ENCODE results near the gene KLK6. TPM values are rescaled to one million over a fixed set of nuclear protein-coding genes. Genes with fewer than 3 reads are reported as not detected.

Gene KLK6
- total RNA-seq, 1 donor from 2014 or later: not detected

GRCh38 chr19:50952910-50953309 is 16.5 kb downstream of the KLK6 start, which contains the start of gene KLK5:
Gene KLK5, minus strand, starts transcription at chr19:50953038. Its CDS starts 381 bp downstream, at chr19:50952657.
- DNase-seq: no peak

GRCh38 chr19:50949861-50950260 is 19.5 kb downstream of the KLK6 start:
- no peak for DNase-seq

- DNase-seq: no peak
Measured at GRCh38 chr19:50947123-50947522, 22.3 kb downstream of the KLK6 start.

- DNase-seq: no peak
Measured at GRCh38 chr19:50944795-50945194, 24.6 kb downstream of the KLK6 start.

DNA sequence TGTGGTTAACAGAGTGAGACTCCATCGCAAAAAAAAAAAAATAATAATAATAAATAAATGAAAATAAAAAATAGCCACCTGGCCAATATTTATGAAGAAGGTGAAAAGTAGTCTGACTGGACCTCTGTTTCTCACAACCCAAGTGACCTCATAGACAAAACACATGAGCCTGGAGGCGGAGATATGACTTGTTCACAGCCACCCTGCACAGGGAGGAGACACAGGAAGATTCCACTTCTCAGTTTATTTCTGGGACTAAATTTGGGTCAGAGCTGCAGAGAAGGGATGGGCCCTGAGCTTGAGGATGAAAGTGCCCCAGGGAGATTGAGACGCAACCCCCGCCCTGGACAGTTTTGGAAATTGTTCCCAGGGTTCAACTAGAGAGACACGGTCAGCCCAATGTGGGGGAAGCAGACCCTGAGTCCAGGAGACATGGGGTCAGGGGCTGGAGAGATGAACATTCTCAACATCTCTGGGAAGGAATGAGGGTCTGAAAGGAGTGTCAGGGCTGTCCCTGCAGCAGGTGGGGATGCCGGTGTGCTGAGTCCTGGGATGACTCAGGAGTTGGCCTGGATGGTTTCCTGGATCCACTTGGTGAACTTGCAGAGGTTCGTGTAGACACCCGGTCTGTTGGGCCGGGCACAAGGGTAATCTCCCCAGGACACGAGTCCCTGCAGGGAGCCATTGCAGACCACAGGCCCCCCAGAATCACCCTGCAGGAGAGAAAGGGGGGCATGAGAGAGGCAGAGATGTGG is 26.1 kb downstream of the KLK6 start:
- no peak for DNase-seq

DNA sequence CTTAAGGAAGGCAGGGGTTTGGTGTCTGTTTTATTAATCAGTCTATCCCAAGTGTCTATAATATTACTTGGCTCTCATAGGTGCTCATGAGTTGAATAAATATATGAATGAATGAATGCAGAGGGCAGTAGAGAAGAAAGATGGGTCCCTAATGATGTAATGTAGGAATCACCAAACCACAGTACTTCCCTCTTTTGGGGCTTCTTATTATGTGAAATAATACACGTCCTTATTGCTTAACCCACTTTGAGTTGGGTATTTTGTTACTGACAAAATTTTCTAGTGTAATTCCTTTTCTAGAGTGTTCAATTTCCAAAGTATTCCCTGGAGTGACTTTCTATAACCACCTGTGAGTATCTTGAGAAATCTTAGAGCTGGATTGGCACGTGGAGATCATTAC is 29.8 kb downstream of the KLK6 start:
- no peak for DNase-seq

DNA sequence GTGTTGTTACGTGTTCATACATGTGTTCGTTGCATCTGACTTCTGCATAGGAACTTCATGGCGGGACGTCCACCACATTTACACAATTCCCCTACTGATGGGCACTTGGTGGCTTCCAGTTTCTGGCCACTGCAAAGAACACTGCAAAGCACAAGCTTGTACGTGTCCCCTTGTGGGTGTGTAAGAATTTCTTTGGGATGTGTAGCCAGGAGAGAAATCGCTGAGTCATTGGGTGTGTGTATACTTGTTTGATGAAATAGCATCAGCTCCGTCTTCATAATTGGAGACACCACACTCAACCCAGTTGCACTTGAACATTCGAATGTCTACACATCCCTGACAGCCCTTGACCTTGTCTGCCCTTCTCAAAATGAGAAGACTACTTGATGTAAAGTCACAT is 35.8 kb downstream of the KLK6 start:
- no peak for DNase-seq

DNA sequence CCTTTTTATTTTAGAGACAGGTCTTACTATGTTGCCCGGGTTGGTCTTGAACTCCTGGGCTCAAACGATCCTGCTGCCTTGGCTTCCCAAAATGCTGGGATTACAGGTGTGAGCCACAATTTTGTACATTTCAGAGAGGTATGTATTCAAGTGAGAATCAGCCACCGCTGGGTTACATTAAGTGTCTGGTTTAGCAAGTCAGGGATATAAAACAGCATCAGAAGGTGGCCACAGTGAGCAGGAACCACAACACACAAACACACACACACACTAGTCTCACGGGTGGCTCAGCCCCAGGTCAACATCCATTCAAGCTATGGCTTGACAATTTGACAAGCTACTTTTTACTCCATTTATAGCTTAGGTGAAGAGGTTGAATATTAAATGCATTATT is 36.7 kb downstream of the KLK6 start:
- no peak for DNase-seq

- no peak for DNase-seq
Measured at GRCh38 chr19:50932018-50932689, 37.2 kb downstream of the KLK6 start.

DNA sequence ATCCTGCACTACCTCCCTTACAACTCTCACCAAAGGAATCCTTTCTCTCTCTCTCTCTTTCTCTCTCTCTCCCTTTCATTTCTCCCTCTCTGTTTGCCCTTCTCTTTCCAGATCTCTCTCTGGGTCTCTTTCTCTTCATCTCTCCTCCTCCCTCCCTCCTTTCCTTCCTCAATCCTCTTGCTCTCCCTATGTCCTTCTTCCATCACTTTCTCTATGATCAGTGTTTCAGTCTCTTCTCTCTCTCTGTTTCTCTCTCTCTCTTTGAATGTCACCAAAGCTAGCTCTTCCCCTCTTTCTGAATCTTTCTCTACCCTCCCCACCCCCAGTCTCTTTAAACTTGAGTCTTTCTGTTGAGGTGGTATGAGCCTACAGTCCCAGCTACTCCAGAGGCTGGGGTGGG is 38.4 kb downstream of the KLK6 start:
- no peak for DNase-seq

DNA sequence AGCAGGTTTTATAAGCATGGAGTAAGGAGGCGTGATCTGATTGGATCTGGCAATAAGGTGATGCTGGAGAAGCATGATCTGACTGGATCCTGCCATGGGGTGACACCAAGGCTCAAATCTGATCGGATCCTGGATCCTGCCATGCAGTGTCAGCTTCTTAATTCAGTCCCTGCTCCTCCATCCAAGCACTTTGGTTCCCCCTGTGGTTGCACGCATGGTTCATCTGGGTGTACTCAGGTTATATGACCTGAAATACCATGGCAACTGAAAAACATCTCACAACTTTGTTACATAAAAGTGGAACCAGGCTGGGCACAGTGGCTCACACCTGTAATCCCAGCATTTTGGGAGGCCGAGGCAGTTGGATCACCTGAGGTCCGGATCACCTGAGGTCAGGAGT is 40.6 kb downstream of the KLK6 start:
- DNase-seq: no peak

DNA sequence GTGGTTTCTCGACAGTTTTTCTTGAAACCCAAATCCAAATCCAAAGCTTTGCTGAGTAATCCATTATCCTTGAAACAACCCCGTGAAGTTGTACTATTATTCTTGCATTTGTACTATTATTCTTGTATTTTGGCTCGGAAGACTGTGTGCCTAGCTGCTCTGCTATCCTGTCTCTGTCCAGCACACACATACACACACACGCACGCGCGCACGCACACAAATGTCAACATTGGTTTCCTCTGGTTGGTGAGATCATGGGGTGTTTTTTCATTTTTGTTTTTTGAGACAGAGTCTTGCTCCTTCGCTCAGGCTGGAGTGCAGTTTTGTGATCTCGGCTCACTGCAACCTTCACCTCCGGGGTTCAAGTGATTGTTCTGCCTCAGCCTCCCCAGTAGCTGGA is 43.2 kb downstream of the KLK6 start:
- DNase-seq: no peak

DNA sequence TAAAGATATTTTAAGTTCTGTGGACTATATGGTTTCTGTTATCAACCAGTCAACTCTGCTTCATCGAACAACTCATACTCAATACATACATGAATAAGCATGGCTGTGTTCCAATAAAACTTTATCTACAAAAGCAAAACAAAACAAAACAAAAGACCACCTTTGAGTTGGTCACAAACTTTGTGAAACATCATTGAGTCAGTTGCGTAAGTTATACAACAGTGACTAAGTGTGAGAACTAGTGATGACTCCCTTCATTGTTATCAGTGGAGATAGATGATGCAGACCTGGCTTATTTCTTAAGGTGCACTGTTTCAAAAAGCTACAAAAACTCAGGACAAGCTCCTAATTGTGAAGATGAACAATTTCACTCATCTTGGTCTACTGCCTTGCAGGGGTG is 43.7 kb downstream of the KLK6 start:
- DNase-seq: no peak

DNA sequence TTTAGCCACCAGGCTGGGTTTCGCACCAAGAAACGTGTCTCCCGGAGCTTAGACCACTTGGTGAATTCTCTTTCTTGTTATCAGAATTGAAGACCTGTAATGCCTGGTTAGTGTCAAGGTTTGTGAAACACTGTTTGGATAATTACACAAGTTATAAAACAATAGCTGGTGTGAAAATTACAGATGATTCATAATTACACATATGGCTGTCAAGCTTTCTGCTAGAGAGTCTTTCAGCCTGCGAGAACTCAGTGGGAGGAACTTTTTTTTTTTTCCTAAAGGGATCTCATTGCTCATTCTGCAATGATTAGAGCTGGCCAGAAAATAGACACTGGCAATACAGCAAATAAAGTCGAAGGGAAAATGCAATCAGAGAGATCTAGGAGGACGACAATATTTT is 44.8 kb downstream of the KLK6 start:
- no peak for DNase-seq

GRCh38 chr19:50922317-50922853 is 47.0 kb downstream of the KLK6 start:
- peak; percentile 23 for DNase-seq

DNA sequence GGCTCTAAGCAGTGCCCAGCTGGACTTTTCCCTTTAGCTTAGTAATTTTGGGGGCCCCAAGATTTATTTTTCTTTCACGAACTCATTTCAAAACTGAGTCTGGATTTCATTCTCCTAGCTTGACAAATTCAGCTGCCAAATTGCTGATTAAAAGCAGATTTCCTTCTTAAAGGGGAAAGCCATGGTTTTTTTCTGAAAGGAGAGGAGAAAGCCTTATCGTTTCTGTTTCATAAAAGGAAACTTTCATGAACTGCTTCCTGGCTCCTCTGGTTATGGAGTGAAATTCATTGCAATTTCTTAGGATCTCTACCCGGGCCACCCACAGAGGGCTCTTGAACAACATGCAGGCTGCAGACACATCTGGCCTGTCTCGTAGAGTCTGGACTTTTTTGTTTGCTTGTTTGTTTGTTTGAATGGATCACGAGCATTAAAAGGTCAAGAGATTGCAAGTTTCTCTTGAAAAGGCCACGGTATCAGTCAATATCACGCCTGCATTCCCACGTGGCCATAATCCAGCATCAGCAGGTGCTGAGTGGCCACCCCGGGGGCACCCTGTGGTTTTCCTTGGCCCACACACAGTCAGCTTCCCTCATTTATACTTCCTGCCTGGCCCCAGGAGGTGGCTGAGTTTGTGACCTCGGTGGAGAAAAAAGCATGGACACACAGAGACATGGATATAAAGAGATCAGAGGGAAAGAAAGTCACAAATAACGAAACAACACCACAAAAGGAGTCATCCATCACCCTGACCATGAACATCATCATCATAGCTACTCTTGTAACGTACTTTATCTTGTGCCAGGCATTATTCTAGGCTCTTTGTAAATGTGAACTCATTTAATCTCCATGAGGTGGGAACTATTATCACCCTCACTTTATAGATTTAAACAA is 47.7 kb downstream of the KLK6 start:
- no peak for DNase-seq

DNA sequence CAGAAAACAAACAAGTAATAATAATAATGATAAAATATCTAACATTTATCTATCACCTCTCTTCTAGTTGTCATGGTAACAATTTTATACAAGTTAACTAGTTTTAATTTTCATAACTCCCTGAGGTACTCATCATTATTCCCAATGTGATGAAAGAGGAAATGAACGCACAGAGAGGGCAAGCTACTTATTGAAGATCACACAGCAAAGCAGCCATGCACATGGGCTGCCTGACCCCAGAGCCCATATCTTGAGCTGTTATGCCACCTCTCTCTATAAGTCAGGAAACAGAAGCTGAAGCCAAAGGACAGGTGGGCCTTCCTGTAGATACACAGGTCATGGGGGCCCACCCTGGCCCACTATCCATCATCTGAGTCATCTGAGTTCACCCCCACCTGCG is 53.3 kb downstream of the KLK6 start:
- DNase-seq: no peak

DNA sequence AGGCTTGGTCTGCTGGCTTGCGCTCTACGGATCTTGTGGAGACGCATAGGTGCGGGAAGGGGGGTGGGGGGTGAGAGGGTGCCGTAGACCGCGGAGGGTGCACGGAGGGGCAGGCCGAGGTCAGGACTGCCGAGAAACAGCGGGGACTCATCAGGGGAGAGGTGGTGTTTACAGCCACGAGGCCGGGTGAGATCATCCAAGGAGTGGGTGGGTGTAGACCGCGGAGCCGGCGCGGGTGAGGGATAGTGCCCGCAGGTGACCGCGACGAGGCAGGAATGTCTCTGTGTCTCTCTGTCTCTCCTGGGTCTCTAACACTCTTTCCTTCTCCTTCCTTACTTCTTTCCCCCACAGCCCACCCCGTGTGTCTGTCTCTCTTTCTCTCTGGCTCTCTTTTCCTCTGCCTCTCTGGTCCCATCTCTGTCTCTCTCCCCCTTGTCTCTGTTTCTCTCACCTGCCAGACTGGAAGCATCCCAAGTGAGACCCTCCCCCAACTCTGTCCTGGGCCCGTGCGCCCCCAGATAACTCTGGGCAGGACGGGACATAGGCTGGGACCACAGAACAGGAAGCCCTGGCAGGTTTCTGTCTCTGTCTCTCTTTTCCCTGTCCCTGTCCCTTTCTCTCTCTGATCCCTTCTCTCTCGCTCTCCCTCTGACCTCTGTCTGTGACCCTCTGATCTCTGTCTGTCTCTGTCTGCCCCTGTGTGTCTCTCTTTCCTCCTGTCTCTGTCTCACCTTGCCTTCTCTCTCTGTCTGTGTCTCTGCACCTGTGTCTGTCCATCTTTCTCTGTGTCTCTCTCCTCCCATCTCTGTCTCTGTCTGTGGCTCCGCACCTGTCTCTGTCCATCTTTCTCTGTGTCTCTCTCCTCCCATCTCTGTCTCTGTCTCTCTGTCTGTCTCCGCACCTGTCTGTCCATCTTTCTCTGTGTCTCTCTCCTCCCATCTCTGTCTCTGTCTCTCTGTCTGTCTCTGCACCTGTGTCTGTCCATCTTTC is 56.4 kb downstream of the KLK6 start:
- DNase-seq: no peak

DNA sequence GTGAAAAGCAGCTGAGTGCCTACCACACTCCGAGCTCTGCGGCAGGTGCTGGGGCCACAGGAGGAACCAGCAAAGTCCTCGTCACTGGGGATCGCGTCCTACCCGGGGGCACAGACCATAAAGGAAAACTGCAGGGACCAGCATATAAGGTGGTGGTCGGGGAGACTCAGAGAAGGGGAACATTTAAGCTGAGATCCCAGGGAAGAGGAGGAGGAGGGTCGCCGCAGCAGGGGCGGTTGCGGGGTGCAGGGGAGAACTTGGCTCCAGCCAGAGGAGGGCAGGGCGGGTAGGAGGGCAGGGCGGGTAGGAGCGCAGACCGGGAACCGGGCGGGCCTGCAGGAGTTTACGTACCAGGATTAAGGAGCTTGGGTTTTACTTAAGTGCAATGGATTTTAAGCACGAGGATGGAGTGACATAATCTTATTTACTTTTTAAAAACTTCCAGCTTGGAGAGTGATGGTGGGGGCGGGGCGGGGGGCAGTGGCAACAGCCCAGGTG is 57.2 kb downstream of the KLK6 start:
- DNase-seq: no peak

- no peak for DNase-seq
Measured at GRCh38 chr19:50911206-50912101, 57.9 kb downstream of the KLK6 start, which contains the start of gene KLK4. Gene KLK4, minus strand, starts transcription at chr19:50911395. Its CDS starts 657 bp downstream, at chr19:50910738.

Measured in occipital lobe (tissue), 2 donors.